GM19351 (cell line): ENCODE measurements around the gene IMP4.

ENCODE experiments used
- ATAC-seq: cut with Tn5 transposase; IDR thresholded peaks from one replicate; pipeline ENCODE4 v1.9.1; 2021; ENCODE audit warnings: mild to moderate bottlenecking, moderate library complexity; ENCODE audit not compliant: unreplicated experiment

The IMP4 gene

GRCh38 chr2:130336150-130336876 lies 6.4 kb upstream of the IMP4 start:
- no peak for ATAC-seq

- no peak for ATAC-seq
These were observed 5.6 kb upstream of the IMP4 start for GRCh38 chr2:130336877-130337734.

DNA sequence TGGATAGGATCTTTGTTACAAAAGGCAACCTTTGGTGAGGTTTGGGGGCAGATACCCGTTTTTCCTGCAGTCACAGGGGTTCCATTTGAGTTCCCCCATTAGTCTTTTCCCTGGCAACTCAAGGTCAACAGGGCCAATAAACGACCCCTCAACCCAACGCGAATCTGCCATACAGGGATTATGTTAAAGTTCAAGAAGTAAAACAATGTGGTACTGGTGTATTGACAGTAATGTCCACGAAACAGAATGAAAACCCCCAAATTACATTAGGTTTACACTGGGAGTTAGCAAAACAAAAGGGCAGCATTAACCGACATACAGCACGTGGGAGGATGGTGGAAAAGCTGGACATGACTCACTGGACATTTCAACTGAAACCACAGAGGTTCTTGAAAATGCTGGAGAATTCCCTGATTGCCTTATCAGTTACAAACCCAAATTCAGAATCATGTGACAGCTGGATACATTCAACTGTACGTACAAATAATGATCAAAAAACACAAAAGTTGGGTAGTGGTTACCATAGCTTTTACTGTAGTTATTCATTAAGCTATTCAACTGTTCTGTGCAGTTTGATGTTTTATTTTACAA lies 4.9 kb upstream of the IMP4 start:
- ATAC-seq: no peak

- no peak for ATAC-seq
These were observed 3.8 kb upstream of the IMP4 start for GRCh38 chr2:130338793-130339345.

DNA sequence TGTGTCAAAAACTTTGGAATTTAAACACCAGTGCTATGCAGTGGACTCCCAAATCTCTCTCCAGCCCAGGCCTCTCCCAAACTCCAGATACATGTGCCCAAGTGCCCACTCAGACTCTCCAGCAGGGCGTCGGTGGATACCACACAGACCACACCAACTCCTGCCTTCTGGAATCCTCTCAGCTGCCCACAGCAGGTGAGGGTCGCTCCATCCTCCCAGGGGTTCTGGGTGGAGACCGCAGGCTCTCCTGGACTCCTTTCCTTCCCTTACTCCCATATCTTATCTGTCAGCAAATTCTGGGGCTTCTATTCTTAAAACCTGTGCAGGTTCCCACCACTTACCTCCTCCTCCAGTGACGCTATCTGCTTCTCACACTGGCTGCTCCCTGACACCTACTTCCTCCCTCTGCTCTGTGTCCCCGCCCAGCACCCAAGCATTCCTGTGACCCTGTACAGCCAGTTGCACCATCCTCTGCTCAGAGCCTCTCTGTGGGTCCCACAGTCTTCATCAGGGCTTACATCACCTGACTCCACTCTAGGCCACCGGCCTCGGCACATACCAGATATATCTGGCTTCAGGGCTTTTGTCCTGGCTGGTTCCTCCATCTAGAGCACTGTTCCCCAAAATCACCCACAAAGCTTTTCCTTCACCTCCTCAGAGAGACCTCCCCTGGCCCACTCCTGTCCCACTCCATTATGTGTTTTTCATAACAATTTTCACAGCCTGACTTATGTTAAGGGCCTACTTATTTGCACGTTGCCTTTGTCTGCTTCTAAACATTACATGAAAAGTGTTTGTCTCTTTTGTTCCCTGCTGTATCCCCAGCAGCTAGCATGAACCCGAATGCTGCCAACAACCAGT lies 2.6 kb upstream of the IMP4 start:
- no peak for ATAC-seq

DNA sequence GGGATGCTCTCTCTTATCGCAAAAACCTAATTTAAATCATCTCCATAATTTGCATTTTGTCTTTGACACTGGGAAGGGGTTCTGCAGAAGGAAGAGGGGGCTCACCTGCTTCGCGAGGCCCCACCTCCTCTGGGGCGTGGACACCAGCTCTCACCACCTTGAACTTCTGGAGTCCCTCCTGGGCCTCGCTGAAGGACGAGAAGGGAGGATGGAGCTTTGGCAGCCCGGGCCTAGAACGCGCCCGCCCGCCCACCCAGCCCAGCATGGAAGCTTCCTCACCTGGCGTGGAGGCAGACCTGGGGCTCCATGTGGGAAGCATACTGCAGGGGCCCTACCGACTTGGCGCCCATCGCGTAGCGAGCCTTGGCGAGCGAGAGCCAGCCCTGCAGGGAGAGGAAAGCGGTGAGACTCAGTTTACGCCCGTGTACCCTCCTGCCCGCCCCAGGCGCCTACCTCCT lies 1.1 kb upstream of the IMP4 start:
- ATAC-seq: peak; percentile 7

- ATAC-seq: peak; percentile 71
These were observed 621 bp upstream of the IMP4 start for GRCh38 chr2:130342020-130342532.

GRCh38 chr2:130344578-130344977 lies 1.9 kb downstream of the IMP4 start:
- no peak for ATAC-seq

DNA sequence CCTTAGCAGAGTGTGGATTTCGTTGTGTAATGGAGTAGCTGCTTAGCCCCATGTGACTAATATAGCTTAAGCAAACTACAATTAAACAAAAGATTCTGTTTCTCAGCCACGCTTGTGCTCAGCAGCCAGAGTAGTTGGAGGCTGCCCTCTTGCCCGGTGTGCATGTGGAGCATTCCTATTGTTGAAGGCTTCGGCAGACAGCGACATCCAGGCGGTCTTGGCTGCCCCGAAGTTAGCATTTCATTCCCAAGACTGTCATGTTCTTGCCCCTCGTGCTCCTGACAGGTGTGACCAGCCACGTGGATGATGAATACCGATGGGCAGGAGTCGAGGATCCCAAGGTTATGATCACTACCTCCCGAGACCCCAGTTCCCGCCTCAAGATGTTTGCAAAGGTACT lies 2.4 kb downstream of the IMP4 start:
- ATAC-seq: no peak

GRCh38 chr2:130345611-130346010 lies 2.9 kb downstream of the IMP4 start:
- ATAC-seq: no peak

GRCh38 chr2:130346041-130346740 lies 3.5 kb downstream of the IMP4 start:
- no peak for ATAC-seq

- ATAC-seq: no peak
These were observed 4.0 kb downstream of the IMP4 start for GRCh38 chr2:130346741-130347066.

DNA sequence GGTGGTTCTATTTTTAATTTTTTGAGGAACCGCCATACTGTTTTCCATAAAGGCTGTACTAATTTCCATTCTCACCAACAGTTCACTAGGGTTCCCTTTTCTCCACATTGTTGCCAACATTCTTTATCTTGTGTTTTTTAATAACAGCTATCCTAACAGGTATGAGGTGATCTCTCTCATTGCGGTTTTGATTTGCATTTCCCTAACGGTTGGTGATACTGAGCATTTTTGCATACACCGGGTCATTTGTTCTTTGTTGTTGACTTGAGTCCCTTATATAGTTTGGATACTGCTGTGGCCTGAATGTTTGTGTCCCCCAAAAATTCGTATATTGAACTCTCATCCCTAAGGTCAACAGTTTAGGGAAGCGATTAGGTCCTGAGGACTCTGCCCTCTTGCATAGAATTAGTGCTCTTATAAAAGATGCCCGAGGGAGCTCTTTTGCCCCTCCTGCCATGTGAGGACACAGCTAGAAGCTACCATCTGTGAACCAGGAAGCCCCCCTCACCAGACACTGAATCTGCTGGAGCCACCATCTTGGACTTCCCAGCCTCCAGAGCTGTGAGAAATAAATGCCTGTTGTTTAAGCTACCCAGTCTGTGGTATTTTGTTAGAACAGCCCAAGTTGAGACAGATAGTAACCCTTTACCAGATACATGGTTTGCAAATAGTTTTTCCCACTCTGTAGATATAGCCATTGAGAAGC lies 4.7 kb downstream of the IMP4 start:
- ATAC-seq: no peak

DNA sequence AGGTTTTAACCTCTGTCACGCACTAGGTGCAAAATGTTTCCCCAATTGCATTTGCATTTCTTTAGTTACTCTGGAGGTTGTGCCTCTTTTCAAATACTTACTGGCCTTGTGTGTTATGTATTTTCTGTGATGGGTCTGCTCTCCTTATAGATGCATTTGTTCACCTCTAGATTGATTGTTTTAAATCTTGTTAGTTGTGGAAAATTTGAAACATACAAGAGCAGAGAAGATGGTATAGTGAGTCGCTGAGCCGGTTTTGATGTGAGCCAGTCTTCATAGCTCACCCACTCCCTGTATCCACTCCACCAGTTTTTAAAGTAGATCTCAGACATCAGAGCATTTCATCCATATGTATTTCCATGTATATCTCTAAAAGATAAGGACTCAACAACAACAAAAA lies 6.5 kb downstream of the IMP4 start:
- ATAC-seq: no peak

GRCh38 chr2:130351711-130352110 lies 9.0 kb downstream of the IMP4 start:
- ATAC-seq: no peak

- no peak for ATAC-seq
These were observed 9.5 kb downstream of the IMP4 start for GRCh38 chr2:130352237-130352636.

DNA sequence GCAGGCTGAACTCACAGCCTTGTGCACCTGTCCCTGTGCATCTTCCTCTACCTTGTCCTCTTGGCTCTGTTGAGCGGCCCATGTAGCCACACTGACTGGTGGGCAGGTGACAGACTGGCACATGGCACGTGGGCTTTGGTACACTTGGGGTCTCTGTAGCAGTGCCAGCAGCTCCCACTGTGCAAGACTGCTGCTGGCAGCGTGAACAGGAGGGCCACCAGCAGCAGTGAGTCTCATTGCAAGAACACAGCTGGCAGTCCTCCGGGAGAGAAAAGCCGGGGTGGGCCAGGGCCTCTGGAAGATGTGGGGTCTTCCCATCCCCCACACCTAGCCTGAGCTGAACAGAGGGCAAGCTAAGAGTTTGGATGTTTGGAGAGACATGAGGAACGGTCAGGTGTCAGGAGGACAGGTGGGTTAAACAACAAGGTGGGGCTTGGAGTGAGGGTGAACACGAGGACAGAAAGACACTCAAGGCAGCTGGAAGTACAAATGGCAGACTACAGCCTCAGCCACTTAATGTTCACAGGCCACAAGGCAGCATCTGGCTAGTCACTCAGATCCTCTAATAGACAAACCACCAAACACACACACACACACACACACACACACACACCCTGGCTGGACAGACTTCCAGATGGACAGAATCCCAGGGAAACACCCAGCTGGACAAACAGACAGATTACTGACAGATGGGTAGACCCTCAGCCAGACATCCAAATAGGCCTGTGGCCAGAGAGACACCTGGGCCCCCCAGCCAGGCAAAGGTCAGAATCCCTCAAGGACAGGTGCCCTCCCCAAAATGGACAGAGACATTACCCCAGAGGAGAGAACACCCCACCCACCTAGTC lies 10.8 kb downstream of the IMP4 start:
- no peak for ATAC-seq

- ATAC-seq: no peak
These were observed 11.4 kb downstream of the IMP4 start for GRCh38 chr2:130354139-130354428.

DNA sequence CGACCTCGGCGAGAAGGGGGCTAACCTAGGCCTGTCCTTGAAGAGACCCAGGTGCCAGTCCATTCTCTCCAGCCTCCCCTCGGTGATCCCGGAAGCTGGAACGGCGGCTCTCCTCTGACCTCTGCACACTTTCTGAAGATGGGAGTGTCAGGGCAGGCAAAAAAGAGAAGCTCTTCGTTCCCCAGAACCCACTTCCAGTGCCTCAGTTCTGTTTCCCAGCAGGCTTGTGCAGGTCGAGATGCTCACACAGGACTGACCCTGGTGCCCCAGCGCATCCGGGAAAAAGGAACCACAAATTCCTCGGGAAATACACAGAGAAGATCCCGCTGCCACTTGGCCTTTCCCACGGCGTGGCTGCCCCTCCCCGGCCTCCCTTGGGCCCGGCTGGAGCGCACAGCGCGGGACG lies 12.5 kb downstream of the IMP4 start:
- ATAC-seq: no peak
